HG02642 (cell line): Measurements from ENCODE around the gene GADL1.

Experiments
- ATAC-seq: cut with Tn5 transposase; IDR thresholded peaks from one replicate; pipeline ENCODE4 v1.9.1; 2021; ENCODE audit warnings: mild to moderate bottlenecking; ENCODE audit not compliant: unreplicated experiment, poor library complexity

The GADL1 gene

DNA sequence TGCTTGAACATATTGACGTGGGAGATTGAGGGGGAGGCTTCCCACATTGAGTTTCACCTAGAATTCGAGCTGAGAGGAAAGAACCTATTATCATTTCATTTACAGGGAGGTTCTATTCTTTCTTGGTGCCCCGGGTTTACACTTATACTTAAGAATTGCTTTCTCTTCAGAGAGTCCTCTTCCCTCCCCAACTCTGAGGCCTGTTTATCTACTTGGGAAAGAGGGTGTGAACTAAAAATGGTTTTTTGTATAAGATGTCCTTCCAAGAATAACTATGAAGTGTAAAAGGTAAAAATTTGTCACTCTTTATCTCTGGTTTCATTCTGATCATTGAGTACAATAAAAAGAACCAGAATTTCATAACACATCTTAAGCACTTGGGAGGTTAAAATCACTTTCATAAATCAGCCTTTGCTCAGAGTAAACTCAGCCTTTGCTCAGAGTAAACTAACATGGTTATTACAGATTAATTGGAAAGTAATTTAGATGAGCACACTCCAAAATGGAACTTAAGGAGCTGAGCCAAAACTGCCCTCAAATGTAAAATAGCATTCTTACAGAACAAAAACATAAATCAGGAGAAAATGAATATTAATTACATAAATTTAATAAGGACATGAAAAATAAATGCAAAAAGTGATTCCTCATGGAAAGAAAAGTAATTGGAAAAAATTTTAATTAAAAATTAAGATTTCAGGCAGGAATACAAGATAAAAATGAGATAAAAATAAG is 75.2 kb downstream of the GADL1 start:
- no peak for ATAC-seq

DNA sequence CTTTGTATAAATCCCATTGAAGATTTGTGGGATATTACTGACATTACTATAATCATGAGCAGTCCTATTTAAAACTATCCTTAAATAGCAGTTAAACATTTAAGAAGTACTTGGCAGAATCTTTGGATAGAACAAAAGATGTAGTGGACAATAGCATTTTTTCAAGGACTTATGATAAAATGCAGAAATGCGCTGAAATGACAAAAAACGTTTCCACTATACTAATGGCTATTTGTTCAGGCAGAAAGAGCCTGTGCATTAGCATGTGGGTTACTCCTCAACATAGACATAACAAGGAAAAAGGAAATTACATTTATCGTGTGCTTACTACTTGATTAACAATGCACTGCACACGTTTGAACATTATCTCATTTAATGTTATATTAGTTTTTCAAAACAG is 80.7 kb downstream of the GADL1 start:
- no peak for ATAC-seq

- ATAC-seq, result no peak
These were observed 83.2 kb downstream of the GADL1 start for GRCh38 chr3:30811151-30811795.

- ATAC-seq, result no peak
These were observed 83.8 kb downstream of the GADL1 start for GRCh38 chr3:30810625-30811024.

DNA sequence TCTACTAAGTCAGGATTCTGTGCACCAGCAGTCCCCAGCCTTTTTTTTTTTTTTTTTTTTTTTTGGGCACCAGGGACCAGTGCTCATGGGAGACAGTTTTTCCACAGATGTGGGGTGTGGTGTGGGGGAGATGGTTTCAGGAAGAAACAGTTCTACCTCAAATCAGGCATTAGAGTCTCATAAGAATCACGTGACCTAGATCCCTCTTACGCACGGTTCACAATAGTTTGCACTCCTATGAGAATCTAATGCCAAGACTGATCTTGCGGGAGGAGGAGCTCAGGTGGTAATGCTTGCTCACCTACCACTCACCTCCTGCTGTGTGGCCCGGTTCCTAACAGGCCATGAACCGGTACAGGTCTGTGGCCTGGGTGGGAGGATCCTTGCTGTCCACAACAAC is 88.8 kb downstream of the GADL1 start:
- no peak for ATAC-seq

GRCh38 chr3:30804984-30805383 is 89.5 kb downstream of the GADL1 start:
- no peak for ATAC-seq

DNA sequence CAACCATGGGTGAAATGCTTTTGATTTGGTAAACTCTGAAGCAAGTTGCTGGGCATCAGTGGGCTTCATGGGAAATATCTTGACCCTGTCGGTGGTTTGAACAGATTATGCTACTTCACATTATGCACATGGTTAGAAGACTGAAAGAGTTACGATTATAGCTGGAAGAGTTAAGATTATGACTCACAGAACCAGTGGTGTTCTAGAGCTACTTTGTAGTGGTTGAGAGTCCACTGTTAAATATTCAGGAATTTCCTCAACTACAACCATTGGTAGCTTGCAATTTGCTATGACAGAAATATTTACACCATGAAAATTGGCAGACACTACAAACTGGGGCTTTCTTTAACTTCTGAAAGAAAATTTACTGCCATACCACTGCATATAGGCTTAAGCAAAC is 99.3 kb downstream of the GADL1 start:
- ATAC-seq, result no peak

DNA sequence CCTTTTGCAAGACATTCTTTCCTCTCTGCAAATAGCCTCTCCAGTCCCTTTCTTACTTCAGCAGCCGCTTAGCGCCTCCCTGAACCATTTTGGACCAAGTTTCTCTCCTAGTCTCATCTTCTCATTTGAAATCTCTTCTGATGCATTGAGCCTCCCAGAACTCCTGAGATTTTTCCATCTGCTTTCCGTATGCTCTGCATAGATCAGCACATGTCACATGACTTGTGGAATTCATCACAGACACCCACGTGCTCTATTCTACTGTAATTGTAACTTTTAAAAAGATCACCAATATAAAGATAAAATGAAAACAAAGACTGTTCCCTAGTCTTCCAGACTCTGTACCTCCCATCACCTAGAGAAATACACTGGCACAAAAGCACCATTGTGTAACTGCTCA is 100.7 kb downstream of the GADL1 start:
- no peak for ATAC-seq

DNA sequence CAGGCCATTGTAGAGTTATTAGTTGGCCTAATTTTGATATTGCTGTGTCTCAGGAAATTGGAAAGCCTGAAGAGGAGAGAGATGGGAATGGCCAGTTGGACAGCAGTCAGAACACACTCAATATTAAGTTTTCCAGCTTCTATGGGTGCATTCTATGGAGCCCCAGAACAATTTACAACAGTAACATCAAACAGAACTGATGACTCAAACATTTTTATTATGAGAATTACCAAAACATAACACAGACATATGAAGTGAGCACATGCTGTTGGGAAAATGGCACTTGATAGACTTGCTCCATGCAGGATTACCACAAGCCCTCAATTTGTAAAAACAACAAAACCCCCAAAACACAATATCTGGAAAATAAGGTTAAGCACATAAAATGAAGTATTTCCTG is 104.3 kb downstream of the GADL1 start:
- no peak for ATAC-seq

GRCh38 chr3:30786365-30786764 is 108.1 kb downstream of the GADL1 start:
- ATAC-seq, result no peak

GRCh38 chr3:30779686-30780287 is 114.7 kb downstream of the GADL1 start:
- ATAC-seq, result no peak

DNA sequence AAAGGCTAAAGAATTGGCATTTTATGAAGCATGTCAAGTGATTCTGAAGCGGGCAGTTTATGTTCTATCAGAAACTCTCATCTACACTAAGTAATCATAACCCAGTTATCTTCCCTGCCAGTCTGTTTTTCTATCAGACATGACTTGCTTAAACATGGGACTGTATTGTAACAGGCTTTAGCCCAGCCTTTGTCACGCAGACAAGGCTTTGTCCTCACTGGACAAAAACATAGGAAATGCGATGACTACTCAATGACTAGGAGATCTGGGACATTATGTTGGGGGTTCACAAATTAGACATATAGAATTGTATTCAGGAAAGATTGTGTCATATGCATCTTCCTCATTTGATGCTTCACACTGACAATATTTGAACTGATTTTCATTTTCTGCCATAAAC is 115.5 kb downstream of the GADL1 start:
- ATAC-seq, result no peak

DNA sequence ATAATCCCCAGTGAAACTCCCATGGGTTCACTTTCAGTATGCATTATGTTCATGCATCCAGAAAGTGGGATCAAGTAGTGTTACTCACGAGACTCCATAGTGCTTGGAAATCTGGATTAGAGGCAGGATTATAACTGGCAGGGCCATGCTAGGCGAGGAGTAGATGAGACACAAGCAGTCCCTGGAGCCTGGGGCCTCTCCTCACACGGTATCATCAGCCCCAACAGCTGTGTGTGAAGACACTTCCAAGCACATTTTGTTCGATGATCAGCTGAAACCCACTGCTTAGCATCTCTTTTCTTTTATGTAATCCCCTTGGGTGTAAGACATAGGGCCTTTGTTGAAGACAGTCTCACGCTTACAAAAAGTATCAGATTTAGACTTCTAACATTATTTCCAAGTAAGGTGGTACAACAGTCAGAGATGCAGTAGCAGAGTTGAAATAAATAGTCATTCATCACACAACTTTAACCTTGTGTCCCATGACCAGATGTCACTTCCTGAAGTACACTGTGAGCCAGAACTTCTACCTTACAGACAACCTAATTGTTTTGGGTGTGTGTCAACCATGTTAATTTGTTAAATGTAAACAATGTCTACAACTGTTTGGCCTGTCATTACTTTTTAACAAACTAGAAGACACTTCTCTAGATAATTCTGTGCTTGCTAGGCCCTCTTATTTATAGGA is 116.9 kb downstream of the GADL1 start:
- ATAC-seq, result no peak

DNA sequence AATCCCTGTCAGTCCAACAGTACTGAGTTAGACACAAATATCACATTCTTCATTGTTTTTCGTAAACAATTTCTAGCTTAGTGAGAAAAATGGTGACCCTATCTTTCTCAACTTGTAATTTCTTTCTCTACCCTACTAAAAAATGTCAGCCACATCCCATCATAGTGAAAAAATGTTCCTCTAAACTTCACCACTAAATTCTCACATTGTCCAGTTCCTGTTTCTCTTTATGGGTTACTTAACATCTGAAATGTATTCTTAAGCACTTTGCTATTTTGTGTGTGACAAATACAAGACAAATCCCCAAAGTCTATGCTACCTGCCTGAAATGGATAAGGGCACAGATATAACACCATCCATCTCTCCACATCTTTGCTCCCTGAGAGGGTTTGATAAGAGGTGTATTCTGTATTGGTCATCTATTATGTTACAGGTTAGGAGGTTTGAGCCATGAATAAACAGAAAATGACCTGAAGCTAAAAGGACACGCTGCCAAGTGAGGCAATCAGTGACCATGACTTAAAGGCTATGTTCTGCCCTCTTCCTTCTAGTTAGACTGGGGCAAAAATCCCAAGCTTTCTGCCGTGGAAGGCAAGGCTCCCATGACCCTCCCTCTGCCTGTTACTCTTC is 118.2 kb downstream of the GADL1 start:
- no peak for ATAC-seq

GRCh38 chr3:30775040-30775439 is 119.4 kb downstream of the GADL1 start:
- no peak for ATAC-seq

GRCh38 chr3:30774062-30774461 is 120.4 kb downstream of the GADL1 start:
- no peak for ATAC-seq

GRCh38 chr3:30770387-30770786 is 124.1 kb downstream of the GADL1 start:
- ATAC-seq, result no peak

DNA sequence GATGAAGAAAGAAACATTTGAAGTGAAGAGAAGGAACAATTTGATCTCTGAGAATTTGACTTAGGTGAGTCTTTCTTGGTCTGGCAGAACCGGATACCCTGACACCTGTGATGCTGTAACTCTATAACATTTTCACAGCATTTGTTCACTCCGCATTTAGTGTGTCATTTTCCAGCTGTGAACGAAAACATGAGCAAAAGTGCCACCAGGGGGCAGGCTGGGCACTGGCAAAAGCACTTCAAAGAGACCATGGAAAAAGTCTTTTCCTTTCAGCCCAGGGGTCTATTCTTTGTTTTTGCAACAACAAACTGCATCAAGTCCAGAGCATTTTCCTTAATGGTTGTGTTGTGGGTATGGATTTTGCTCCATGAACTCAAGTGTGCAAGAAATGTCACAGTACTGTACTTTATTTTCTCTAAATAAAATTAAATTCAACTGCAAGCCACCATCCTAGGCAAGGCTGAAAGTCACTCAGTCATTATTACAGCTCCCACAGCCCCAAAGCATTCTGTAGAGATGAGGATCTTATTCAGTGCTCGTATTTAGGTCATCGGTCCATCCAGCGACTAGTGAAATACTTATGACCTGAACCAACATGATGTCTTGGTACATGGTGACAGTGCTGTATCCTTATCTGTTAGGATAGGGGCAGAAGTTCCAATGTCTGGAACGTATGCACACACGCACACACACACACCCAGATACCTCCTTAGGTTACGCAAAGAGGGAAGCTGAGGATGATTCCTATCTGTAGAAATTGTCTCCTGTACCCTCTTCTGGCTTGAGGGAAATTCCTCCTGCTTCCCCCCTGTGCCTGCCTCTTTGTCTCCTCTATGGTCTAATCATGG is 125.5 kb downstream of the GADL1 start:
- ATAC-seq, result peak; percentile 59

- ATAC-seq, result no peak
These were observed 126.4 kb downstream of the GADL1 start for GRCh38 chr3:30768046-30768445.

GRCh38 chr3:30766522-30766921 is 127.9 kb downstream of the GADL1 start:
- ATAC-seq, result no peak
